ENCODE measurements around the gene SAA1.

SAA1 gene

DNA sequence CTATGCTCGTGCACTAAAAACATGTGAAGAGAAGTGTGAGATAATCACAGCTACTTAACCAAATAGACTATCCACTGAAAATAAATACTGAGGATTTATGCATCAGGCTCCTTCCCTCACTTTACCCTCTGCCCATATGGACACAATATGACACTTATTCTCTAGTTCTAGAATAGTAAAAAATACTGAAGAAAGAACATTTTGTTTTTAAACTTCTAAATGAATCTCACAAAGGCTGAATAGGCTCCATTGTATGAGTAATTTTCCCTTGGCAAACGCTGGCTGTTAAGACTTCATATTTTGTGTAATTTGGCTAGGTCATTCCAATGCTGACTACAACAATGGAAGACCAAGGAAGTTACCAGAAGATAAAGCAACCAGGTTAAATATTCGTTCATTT, 45.9 kb downstream of the SAA1 start:
- DNase-seq, result no peak

DNA sequence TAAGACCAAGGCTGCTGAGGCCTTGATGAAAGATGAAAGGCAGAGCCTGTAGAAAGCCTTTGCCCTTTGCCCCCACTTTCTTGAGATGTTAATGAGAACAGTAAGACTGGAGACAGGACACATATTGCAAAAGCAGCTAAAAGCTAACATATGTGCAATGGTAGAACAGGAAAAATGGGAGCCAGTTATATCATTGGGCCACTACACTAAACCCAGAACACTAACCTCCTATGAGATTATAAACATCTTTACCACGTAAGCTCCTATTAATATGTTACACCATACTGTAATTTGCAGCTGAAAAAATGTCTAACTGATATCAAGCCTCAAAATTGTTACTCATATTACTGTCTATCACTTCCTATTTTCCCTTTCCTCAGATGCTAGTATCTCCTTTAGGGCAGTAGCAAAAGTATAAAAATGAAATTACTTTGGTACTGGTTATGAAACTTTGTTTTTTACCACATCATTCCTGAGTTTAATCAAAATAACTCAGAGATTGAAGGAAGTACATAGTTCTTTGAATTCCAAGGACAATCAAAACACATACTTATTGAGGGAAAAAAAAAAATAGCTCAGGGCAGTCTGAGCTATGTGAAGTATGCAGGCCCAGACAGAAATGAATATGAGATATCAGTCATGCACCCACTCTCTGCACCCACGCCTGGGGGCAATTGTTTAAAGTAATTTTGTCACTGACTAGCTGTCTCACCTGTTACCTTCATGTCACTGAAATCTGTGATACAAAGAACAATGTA, 46.8 kb downstream of the SAA1 start:
- DNase-seq, result no peak

DNA sequence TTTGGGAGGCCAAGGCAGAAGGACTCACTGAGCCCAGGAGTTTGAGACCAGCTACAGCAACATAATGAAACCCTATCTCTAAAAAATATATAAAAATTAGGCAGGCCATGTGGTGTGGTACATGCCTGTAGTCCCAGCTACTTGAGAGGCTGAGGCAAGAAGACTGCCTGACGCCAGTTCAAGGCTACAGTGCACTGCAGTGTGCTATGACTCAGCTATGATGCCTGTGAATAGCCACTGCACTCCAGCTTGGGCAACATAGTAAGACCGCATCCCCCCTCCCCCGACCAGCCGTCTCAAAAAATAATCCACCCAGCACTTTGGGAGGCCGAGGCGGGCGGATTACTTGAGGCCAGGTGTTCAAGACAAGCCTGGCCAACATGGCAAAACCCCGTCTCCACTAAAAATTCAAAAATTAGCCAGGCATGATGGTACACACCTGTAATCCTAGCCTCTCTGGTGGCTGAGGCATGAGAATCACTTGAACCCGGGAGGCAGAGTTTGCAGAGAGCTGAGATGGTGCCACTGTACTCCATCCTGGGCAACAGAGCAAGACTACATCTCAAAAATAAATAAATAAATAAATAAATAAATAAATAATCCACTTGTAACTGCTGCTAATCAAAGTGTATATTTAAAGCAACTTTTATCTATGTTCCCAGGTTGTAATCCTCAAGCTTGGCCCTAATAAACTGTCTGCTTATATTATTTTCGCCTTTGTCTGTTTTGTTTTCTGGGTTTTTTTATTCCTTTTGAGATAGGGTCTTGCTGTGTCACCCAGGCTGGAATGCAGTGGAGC, 48.1 kb downstream of the SAA1 start:
- no peak for DNase-seq

DNA sequence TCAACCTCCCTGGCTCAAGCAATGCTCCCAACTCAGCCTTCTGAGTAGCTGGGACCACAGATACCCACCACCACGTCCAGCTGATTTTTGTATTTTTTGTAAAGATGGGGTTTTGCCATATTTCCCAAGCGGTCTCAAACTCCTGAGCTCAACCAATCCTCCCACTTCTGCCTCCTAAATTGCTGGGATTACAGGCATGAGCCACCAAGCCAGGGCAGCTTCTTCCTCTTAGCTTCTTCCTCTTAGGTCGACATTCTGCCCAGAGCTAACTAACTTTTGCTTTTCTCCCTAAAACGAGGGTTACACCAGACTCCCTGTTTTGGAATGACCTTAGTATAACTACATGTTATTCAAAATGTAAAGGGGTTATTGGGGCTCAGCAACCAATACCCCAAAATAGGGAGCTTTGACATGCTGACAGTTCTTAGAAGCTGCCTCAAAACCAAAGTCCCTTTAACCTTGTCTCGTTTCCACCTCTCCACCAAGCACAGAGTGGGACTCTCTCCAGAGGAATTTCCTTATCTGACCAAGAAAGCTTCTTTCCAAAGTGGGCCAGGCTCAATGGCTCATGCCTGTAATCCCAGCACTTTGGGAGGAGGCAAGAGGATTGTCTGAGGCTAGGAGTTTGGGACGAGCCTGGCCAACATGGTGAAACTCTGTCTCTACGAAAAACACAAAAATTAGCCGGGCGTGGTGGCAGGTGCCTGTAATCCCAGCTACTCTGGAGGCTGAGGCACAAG, 48.9 kb downstream of the SAA1 start:
- DNase-seq, result no peak

DNA sequence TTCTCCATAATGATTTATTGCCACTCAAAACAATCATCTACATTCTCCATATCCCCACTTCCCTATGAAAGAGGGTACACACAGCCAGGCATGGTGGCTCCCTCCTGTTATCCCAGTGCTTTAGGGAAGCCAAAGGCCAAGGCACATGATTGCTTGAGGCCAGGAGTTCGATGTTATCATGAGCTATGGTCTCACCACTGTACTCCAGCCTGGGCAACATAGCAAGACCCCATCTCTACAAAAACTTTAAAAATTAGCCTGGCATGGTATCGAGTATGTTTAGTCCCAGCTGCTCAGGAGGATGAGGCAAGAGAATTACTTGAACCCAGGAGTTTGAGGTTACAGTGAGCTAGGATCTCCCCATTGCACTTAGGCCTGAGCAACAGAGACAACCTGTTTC, 49.8 kb downstream of the SAA1 start:
- DNase-seq, result no peak

DNA sequence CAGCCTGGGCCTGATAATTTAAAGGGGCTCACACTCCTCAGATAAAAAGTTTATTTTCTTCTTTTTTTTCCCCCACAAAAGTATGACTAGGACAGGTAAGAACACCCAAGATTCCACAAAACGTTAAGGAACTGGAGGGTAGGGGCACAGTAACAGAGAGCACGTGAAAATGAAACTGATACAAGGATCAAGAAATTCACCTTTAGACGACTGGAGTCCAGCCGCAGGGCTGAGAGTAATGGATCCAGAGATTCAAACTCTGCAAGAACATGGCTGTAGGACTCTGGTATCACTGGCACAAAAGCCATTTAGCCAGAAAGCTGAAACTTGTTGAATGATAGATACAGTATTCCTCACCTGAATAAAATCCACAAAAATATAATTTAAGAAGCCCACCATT, 51.5 kb downstream of the SAA1 start:
- no peak for DNase-seq

Data from NCI-H526 treated with DMSO at 0.1 percent for 48 hours (cell line).